ENCODE data around the gene TAF11L8.
"Not testable (repeated sequence)": the region's sequence is repeated elsewhere in the genome, so short reads cannot be mapped to it uniquely, and the experiment has no call there.

The TAF11L8 gene

DNA sequence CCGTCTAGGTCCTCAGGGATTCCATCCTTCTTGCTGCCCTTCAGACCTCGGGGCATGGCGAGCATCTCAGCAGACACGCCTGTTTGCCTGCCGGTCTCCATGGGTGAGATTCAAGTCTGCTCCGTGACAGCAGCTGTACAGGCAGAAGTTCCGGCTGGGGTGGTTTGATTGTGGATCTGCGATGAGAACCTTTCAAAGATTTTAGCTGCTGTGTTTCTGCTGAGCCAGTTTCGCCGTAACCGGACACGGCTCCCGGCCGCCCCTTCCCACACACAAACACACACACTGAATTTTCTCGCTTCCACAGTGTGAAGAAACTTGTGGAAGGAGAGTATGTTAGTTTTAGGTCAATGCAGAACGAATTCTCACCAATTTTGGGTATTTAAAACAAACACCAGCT lies at the start of gene TAF11L8:
TSS of gene TAF11L8 (minus strand) at position 101 of the 400 bp plus-strand sequence.
- not testable (repeated sequence) for H3K4me3 ChIP-seq (ENCODE audit: low read length); DNase-seq (ENCODE audit: low read depth)

DNA sequence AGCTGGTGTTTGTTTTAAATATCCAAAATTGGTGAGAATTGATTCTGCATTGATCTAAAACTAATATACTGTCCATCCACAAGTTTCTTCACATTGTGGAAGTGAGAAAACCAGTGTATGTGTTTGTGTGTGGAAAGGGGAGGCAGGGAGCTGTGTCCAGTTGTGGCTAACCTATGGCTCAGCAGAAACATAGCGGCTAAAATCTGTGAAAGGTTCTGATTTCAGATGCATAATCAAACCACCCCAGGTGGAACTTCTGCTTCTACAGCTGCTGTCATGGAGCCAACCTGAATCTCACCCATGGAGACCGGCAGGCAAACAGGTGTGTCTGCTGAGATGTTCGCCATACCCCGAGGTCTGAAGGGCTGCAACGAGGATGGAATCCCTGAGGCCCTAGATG lies 43.4 kb upstream of the TAF11L8 start, which contains the start of gene TAF11L14:
TSS of gene TAF11L14 (plus strand) at position 301 of the 400 bp plus-strand sequence.
- no peak within 1 kb of the TSS for H3K4me3 ChIP-seq (ENCODE audit: low read length)
- no peak for DNase-seq (ENCODE audit: low read depth)
- TF ChIP-seq, protein P1, sequence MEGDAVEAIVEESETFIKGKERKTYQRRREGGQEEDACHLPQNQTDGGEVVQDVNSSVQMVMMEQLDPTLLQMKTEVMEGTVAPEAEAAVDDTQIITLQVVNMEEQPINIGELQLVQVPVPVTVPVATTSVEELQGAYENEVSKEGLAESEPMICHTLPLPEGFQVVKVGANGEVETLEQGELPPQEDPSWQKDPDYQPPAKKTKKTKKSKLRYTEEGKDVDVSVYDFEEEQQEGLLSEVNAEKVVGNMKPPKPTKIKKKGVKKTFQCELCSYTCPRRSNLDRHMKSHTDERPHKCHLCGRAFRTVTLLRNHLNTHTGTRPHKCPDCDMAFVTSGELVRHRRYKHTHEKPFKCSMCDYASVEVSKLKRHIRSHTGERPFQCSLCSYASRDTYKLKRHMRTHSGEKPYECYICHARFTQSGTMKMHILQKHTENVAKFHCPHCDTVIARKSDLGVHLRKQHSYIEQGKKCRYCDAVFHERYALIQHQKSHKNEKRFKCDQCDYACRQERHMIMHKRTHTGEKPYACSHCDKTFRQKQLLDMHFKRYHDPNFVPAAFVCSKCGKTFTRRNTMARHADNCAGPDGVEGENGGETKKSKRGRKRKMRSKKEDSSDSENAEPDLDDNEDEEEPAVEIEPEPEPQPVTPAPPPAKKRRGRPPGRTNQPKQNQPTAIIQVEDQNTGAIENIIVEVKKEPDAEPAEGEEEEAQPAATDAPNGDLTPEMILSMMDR (IDR thresholded peaks at IDR 0.05; ENCODE audit: insufficient read depth, low read depth, low read length, missing control alignments) = no peak

DNA sequence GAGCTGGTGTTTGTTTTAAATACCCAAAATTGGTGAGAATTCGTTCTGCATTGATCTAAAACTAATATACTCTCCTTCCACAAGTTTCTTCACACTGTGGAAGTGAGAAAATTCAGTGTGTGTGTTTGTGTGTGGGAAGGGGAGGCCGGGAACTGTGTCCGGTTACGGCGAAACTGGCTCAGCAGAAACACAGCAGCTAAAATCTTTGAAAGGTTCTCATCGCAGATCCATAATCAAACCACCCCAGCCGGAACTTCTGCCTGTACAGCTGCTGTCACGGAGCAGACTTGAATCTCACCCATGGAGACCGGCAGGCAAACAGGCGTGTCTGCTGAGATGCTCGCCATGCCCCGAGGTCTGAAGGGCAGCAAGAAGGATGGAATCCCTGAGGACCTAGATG lies 41.0 kb upstream of the TAF11L8 start, which contains the start of gene TAF11L13:
TSS of gene TAF11L13 (plus strand) at position 301 of the 400 bp plus-strand sequence.
- DNase-seq (ENCODE audit: low read depth); H3K4me3 ChIP-seq (ENCODE audit: low read length): not testable (repeated sequence)

DNA sequence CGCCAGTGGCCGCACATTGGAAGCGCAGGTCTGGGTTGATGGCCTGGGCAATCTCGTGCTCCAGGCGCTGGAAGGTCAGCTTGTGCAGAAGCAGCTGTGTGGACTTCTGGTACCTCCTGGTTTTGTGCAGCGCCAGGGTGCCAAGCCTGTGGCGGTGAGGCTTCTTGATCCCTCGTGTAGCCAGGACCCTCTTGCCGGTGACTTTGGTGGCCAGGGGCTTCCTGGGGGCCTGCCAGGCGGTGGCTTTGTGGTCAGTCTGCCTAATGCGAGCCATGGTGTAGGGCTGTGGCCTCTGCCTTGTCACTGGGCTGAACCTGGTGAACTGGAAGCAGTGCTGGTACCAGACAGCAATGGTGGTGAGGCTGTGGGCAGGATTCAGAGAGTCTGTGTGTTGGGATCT lies 34.9 kb upstream of the TAF11L8 start:
- no peak overlapping the region for H3K4me3 ChIP-seq (ENCODE audit: low read length)
- no peak for DNase-seq (ENCODE audit: low read depth)
- TF ChIP-seq, protein P1 (IDR thresholded peaks at IDR 0.05; ENCODE audit: insufficient read depth, low read depth, low read length, missing control alignments) = no peak

DNA sequence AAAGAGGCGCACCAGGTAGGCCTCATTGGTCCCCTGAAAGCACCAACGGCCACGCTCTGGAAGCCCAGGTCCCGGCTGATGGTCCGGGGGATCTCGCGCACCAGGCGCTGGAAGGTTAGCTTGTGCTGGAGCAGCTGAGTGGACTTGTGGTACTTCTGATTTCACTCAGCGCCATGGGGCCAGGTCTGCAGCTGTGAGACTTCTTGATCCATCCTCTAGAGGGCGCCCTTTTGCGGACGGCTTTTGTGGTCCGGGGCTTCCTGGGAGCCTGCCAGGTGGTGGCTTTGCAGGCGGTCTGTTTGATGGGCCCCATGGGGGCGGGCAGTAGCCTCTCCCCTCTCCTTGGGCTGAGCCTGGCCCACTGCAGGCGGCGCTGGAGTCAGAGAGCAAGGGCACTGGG lies 29.9 kb upstream of the TAF11L8 start:
- TF ChIP-seq, protein P1 (IDR thresholded peaks at IDR 0.05; ENCODE audit: insufficient read depth, low read depth, low read length, missing control alignments) = no peak
- no peak for DNase-seq (ENCODE audit: low read depth)
- H3K4me3 ChIP-seq (ENCODE audit: low read length) = no peak overlapping the region

DNA sequence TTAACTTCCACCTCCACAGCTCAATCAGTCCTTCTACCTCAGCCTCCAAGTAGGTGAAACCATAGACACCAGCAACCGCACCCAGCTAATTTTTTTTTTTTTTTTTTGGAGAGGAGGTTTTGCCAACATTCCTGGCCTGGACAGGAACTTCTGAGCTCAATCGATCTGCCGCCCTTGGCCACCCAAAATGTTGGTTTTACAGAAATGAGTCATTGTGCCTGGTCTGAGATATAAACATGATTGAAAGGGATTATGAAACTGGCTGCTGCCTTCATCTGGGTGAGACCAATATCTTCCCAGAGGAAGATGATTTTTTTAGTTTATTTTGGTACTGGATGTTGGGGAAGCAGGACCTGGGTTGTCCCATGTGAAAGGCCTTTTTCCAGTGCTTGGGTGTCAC lies 28.6 kb upstream of the TAF11L8 start:
- no peak overlapping the region for H3K4me3 ChIP-seq (ENCODE audit: low read length)
- DNase-seq (ENCODE audit: low read depth) = no peak
- TF ChIP-seq, protein P1 (IDR thresholded peaks at IDR 0.05; ENCODE audit: insufficient read depth, low read depth, low read length, missing control alignments) = no peak

DNA sequence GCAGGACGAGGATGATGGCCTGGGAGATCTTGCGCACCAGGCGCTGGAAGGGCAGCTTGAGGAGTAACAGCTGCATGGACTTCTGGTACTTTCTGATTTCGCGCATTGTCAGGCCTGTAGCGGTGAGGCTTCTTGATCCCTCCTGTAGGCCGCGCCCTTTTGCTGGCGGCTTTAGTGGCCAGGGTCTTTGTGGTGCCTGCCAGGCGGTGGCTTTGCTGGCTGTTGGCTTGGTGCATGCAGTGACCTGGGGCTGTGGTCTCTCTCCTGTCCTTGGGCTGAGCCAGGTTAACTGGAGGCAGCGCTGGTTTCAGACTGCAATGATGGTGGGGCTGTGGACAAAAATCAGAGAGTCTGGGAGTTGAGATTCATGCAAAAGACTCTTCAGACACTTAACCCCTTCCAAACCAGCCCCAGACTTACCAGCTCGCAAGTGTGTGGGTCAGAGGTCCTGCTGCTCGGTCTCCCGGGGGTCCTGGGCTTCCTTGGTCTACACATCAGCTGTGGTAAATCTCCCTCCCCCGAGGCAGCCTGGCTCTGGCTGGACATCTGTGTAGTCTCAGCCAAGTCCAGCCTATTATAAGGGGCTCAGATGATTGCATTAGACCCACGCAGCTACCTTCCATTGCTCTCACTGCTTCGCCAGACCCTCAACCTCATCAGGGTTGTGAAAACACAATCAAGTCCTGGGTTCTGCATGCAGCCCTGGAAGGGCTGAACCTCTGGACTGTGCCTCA lies 24.3 kb upstream of the TAF11L8 start:
- no peak overlapping the region for H3K4me3 ChIP-seq (ENCODE audit: low read length)
- DNase-seq (ENCODE audit: low read depth) = no peak
- TF ChIP-seq, protein P1 (IDR thresholded peaks at IDR 0.05; ENCODE audit: insufficient read depth, low read depth, low read length, missing control alignments) = no peak

DNA sequence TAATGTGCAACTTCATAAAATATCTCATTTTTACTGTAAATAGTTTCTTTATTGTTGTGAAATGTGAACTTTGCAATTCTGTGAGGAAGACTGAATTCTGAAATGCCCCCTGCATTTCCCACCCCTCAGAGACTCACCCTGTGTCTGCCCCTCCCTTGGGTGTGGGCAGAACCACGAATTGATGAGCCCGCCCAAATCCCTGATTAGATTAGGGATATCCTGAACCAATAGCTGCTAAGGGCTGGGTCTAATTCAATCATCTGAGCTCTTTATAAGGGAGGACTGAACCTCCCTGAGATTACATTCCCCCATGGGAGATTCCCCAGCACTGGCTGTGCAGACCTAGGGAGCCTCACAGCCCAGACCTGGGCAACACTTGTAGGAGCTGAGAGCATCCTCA lies 19.3 kb upstream of the TAF11L8 start, which contains the start of gene TAF11L12:
TSS of gene TAF11L12 (plus strand) at position 301 of the 400 bp plus-strand sequence.
- not testable (repeated sequence) for DNase-seq (ENCODE audit: low read depth); H3K4me3 ChIP-seq (ENCODE audit: low read length)

DNA sequence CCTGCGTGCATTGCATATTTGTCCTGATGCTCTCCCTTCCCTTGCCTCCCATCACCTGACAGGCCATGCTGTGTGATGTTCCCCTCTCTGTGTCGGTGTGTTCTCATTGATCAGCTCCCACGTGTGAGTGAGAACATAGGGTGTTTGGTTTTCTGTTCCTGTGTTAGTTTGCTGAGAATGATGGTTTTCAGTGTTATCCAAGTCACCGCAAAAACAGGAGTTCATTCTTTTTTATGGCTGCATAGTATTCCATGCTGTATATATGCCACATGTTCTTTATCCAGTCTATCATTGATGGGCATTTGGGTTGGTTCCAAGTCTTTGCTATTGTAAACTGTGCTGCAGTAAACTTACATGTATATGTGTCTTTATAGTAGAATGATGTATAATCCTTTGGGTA lies 16.7 kb upstream of the TAF11L8 start:
- H3K4me3 ChIP-seq (ENCODE audit: low read length); DNase-seq (ENCODE audit: low read depth): not testable (repeated sequence)

All from epithelial cell of esophagus (primary cell).